H1 (cell line): ENCODE data around the gene EXTL1. TPM values are rescaled to one million over a fixed set of nuclear protein-coding genes. Genes with fewer than 3 reads are reported as not detected.

ENCODE experiments used
- EP300 ChIP-seq, 2 experiments: IDR thresholded peaks; 1 replicate in 1 of 2; 2 replicates in 1 of 2; pipeline ENCODE4 v1.6.1; 2011 to 2012; ENCODE audit warnings: low read depth in 2 of 2, low read length in 2 of 2, mild to moderate bottlenecking in 2 of 2, borderline replicate concordance in 1 of 2, inconsistent platforms in 1 of 2, moderate library complexity in 1 of 2
- FOSL1 ChIP-seq: IDR thresholded peaks from 2 replicates; pipeline ENCODE4 v1.6.1; 2011; ENCODE audit warnings: mild to moderate bottlenecking, low read depth, low read length, moderate library complexity; ENCODE audit not compliant: insufficient read depth
- JUND ChIP-seq: IDR thresholded peaks from 2 replicates; pipeline ENCODE4 v1.6.1; 2011; ENCODE audit warnings: mild to moderate bottlenecking, improper control_type of control experiment, low read length
- KDM5A ChIP-seq: fragments of 200-600 bp; IDR thresholded peaks from 2 replicates; pipeline ENCODE4 v1.7.1; 2012; ENCODE audit warnings: mild to moderate bottlenecking, low read length, inconsistent platforms, mixed read lengths
- RAD21 ChIP-seq, 2 experiments: IDR thresholded peaks in 1 of 2; conservative IDR thresholded peaks in 1 of 2; 2 replicates each; pipeline ENCODE4 v1.6.1; 2011; ENCODE audit warnings: low read depth in 2 of 2, low read length in 2 of 2, improper control_type of control experiment in 1 of 2, inconsistent platforms in 1 of 2, mild to moderate bottlenecking in 1 of 2, moderate library complexity in 1 of 2
- RFX5 ChIP-seq: IDR thresholded peaks from 2 replicates; pipeline ENCODE4 v1.6.1; 2011; ENCODE audit warnings: low read depth, low read length, improper control_type of control experiment, borderline replicate concordance
- SP1 ChIP-seq: IDR thresholded peaks from 2 replicates; pipeline ENCODE4 v1.6.1; 2011; ENCODE audit warnings: low read depth, low read length
- SP2 ChIP-seq: IDR thresholded peaks from 2 replicates; pipeline ENCODE4 v1.6.1; 2012; ENCODE audit warnings: mild to moderate bottlenecking, low read length, inconsistent platforms
- SUZ12 ChIP-seq: fragments of 200-600 bp; sonication (generic); IDR thresholded peaks from 2 replicates; pipeline ENCODE4 v1.6.1; 2012; ENCODE audit warnings: mild to moderate bottlenecking, inconsistent platforms, low read length, moderate library complexity, mixed read lengths
- polyA plus RNA-seq, 7 experiments: library from polyadenylated mRNA; depleted of rRNA in 3 of 7; stranded (reverse) in 5 of 7; unstranded in 2 of 7; fragments of >200 nt in 5 of 7; fragments of 200-250 nt in 2 of 7; gene quantifications; 1 replicate in 5 of 7; 2 replicates in 1 of 7; 4 replicates in 1 of 7; pipeline versions ENCODE4 v1.2.1 to v1.2.3, GENCODE V29; 2011 to 2013; ENCODE audit warnings: missing spikeins in 2 of 7, mixed read lengths in 2 of 7
- total RNA-seq: library from RNA; stranded (reverse); fragmentation: NEBNext Ultra II Directional; extraction: Animal tissue kit (Norgen Biotek cat#: 25700); gene quantifications from 2 replicates; pipeline ENCODE4 v1.2.1, GENCODE V29; 2021
- TF ChIP-seq, protein P1 (sequence below): fragments of 300-600 bp; sonication (generic); IDR thresholded peaks from 2 replicates; pipeline ENCODE4 v1.7.1; 2012; ENCODE audit warnings: low read length, moderate library complexity, mild to moderate bottlenecking, inconsistent platforms; ENCODE audit not compliant: insufficient replicate concordance

EXTL1 gene
- total and polyA plus RNA-seq, 2 of the 8 experiments (the other 6 are each of a cell fraction or from before 2014, with no cell fraction given) = 0.89 to 1.2 TPM

DNA sequence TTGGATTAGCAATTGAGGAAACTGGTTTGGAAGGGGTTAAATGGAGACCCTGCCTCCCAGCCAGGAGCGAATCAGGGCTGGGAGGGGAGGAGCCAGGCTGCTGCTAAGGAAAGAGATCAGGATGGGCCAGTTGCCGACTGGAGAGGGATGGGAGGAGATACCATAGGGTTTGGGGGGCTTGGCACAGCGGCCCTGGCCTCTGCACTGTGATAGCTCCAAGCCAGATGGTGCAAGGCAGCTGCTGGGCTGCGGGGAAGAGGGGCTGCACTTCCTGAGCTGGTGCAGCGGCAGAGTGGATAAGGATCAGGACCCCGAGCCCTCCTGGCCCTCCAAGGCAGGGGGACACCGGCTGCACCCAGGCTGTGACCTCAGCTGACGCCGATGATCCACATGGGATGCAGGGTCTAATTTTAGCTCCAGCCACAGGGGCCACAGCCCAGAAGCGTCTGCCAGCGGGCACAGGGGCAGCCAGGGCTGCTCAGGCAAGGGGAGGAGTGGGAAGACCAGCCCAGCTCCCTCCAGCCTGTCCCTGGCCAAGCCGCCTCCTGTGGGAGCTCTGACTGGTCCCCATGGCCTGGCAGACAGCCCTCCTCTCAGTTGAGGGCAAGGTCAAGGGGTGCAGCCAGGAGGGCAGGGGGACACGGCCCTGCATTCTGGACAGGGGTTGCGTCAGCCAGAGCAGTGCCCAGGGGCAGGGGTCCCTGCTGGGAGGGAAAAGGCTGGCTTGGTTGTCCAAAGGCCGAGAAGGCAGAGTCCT is at the start of gene EXTL1 (continued):
- TF ChIP-seq, protein P1, sequence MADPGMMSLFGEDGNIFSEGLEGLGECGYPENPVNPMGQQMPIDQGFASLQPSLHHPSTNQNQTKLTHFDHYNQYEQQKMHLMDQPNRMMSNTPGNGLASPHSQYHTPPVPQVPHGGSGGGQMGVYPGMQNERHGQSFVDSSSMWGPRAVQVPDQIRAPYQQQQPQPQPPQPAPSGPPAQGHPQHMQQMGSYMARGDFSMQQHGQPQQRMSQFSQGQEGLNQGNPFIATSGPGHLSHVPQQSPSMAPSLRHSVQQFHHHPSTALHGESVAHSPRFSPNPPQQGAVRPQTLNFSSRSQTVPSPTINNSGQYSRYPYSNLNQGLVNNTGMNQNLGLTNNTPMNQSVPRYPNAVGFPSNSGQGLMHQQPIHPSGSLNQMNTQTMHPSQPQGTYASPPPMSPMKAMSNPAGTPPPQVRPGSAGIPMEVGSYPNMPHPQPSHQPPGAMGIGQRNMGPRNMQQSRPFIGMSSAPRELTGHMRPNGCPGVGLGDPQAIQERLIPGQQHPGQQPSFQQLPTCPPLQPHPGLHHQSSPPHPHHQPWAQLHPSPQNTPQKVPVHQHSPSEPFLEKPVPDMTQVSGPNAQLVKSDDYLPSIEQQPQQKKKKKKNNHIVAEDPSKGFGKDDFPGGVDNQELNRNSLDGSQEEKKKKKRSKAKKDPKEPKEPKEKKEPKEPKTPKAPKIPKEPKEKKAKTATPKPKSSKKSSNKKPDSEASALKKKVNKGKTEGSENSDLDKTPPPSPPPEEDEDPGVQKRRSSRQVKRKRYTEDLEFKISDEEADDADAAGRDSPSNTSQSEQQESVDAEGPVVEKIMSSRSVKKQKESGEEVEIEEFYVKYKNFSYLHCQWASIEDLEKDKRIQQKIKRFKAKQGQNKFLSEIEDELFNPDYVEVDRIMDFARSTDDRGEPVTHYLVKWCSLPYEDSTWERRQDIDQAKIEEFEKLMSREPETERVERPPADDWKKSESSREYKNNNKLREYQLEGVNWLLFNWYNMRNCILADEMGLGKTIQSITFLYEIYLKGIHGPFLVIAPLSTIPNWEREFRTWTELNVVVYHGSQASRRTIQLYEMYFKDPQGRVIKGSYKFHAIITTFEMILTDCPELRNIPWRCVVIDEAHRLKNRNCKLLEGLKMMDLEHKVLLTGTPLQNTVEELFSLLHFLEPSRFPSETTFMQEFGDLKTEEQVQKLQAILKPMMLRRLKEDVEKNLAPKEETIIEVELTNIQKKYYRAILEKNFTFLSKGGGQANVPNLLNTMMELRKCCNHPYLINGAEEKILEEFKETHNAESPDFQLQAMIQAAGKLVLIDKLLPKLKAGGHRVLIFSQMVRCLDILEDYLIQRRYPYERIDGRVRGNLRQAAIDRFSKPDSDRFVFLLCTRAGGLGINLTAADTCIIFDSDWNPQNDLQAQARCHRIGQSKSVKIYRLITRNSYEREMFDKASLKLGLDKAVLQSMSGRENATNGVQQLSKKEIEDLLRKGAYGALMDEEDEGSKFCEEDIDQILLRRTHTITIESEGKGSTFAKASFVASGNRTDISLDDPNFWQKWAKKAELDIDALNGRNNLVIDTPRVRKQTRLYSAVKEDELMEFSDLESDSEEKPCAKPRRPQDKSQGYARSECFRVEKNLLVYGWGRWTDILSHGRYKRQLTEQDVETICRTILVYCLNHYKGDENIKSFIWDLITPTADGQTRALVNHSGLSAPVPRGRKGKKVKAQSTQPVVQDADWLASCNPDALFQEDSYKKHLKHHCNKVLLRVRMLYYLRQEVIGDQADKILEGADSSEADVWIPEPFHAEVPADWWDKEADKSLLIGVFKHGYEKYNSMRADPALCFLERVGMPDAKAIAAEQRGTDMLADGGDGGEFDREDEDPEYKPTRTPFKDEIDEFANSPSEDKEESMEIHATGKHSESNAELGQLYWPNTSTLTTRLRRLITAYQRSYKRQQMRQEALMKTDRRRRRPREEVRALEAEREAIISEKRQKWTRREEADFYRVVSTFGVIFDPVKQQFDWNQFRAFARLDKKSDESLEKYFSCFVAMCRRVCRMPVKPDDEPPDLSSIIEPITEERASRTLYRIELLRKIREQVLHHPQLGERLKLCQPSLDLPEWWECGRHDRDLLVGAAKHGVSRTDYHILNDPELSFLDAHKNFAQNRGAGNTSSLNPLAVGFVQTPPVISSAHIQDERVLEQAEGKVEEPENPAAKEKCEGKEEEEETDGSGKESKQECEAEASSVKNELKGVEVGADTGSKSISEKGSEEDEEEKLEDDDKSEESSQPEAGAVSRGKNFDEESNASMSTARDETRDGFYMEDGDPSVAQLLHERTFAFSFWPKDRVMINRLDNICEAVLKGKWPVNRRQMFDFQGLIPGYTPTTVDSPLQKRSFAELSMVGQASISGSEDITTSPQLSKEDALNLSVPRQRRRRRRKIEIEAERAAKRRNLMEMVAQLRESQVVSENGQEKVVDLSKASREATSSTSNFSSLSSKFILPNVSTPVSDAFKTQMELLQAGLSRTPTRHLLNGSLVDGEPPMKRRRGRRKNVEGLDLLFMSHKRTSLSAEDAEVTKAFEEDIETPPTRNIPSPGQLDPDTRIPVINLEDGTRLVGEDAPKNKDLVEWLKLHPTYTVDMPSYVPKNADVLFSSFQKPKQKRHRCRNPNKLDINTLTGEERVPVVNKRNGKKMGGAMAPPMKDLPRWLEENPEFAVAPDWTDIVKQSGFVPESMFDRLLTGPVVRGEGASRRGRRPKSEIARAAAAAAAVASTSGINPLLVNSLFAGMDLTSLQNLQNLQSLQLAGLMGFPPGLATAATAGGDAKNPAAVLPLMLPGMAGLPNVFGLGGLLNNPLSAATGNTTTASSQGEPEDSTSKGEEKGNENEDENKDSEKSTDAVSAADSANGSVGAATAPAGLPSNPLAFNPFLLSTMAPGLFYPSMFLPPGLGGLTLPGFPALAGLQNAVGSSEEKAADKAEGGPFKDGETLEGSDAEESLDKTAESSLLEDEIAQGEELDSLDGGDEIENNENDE = no peak
- no peak for TF ChIP-seq JUND
- no peak for TF ChIP-seq SP2
- no peak for TF ChIP-seq RAD21 (IDR thresholded peaks at IDR 0.05 in 1 of 2, conservative IDR thresholded peaks at IDR 0.05 in 1 of 2; ENCODE audit: low read depth in 2 of 2, low read length in 2 of 2)
- no peak for TF ChIP-seq FOSL1
- no peak for TF ChIP-seq KDM5A
- peak; percentile 60; the same call in 1 of the 2 replicates for TF ChIP-seq SP1
- no peak for TF ChIP-seq RFX5
- no peak for TF ChIP-seq EP300 (IDR thresholded peaks at IDR 0.05; ENCODE audit: borderline replicate concordance in 1 of 2, low read depth in 2 of 2, low read length in 2 of 2)
- TF ChIP-seq SUZ12 = no peak
